GM20431 (cell line): ENCODE data around the gene NFYC.

ENCODE experiments used
- in situ Hi-C: fragments of 300-500 bp; cut with MseI, MboI; formaldehyde crosslinking; loops from one replicate; pipeline ENCODE4 v1.15.0; 2020; ENCODE audit warnings: low sequenced_read_pairs; ENCODE audit not compliant: unreplicated experiment

NFYC gene

GRCh38 chr1:40792036-40792435 lies 100.5 kb downstream of the NFYC start:
- in situ Hi-C loops = no loop called here

GRCh38 chr1:40793617-40794016 lies 102.1 kb downstream of the NFYC start:
- in situ Hi-C loops = no loop called here

- in situ Hi-C loops = no loop called here
Observed at GRCh38 chr1:40794048-40794447, 102.5 kb downstream of the NFYC start.

- in situ Hi-C loops = no loop called here
Observed at GRCh38 chr1:40794974-40795715, 103.6 kb downstream of the NFYC start.

- in situ Hi-C loops = no loop called here
Observed at GRCh38 chr1:40795811-40796586, 104.5 kb downstream of the NFYC start.

GRCh38 chr1:40796939-40797667 lies 105.6 kb downstream of the NFYC start:
- in situ Hi-C loops = no loop called here

- in situ Hi-C loops = no loop called here
Observed at GRCh38 chr1:40797668-40798010, 106.1 kb downstream of the NFYC start.

- in situ Hi-C loops = no loop called here
Observed at GRCh38 chr1:40798366-40799281, 107.1 kb downstream of the NFYC start.

- in situ Hi-C loops = no loop called here
Observed at GRCh38 chr1:40799351-40799867, 107.9 kb downstream of the NFYC start.

GRCh38 chr1:40801742-40802077 lies 110.2 kb downstream of the NFYC start:
- in situ Hi-C loops = no loop called here

GRCh38 chr1:40802078-40802741 lies 110.7 kb downstream of the NFYC start:
- in situ Hi-C loops = no loop called here

- in situ Hi-C loops = no loop called here
Observed at GRCh38 chr1:40802742-40803113, 111.2 kb downstream of the NFYC start.

- in situ Hi-C loops = no loop called here
Observed at GRCh38 chr1:40803447-40803846, 111.9 kb downstream of the NFYC start.

- in situ Hi-C loops = no loop called here
Observed at GRCh38 chr1:40803902-40804301, 112.4 kb downstream of the NFYC start.

- in situ Hi-C loops = no loop called here
Observed at GRCh38 chr1:40806240-40806639, 114.7 kb downstream of the NFYC start.

- in situ Hi-C loops = no loop called here
Observed at GRCh38 chr1:40806731-40807695, 115.5 kb downstream of the NFYC start.

- in situ Hi-C loops = no loop called here
Observed at GRCh38 chr1:40808002-40808401, 116.5 kb downstream of the NFYC start.

GRCh38 chr1:40808444-40808843 lies 116.9 kb downstream of the NFYC start:
- in situ Hi-C loops = no loop called here
